ENCODE data around the gene DMKN. TPM values are rescaled to one million over a fixed set of nuclear protein-coding genes. Genes with fewer than 3 reads are reported as not detected.

Gene DMKN
- total and polyA plus RNA-seq, 5 donors = 9.1 to 23.4 (median 20.4) TPM

- ATAC-seq (no peak), DNase-seq (no peak)
- Histone ChIP-seq H3K27ac (ENCODE audit: low read length) (no peak overlapping the region), H3K27me3 (ENCODE audit: control insufficient read depth, insufficient read depth) (no peaks in the 10 kb centered on the region), H3K9me3 (ENCODE audit: control insufficient read depth, low read length) (no peaks in the 10 kb centered on the region), H3K4me1 (ENCODE audit: control insufficient read depth, insufficient read depth, low read length) (no peaks in the 10 kb centered on the region), H3K4me3 (ENCODE audit: low read length) (no peak overlapping the region)
- intact Hi-C loops (cut with DNase I) = no loop called here
- 89% methylated on average over 3 of the region's 3 CpGs for WGBS
Observed at GRCh38 chr19:35508129-35508528, 5.3 kb downstream of the DMKN start.

- intact Hi-C loops (cut with DNase I) = no loop called here
- ATAC-seq (no peak), DNase-seq (no peak)
- no peaks in the 10 kb centered on the region for H3K9me3 ChIP-seq (ENCODE audit: control insufficient read depth, low read length)
- H3K27ac ChIP-seq (ENCODE audit: low read length) = no peak overlapping the region
- H3K4me3 ChIP-seq (ENCODE audit: low read length) = no peak overlapping the region
- 77% methylated on average over 11 of the region's 11 CpGs for WGBS
- no peaks in the 10 kb centered on the region for H3K27me3 ChIP-seq (ENCODE audit: control insufficient read depth, insufficient read depth)
- H3K4me1 ChIP-seq (ENCODE audit: control insufficient read depth, insufficient read depth, low read length) = no peaks in the 10 kb centered on the region
Observed at GRCh38 chr19:35507561-35507960, 5.9 kb downstream of the DMKN start.

GRCh38 chr19:35506011-35506410 lies 7.4 kb downstream of the DMKN start:
- ATAC-seq (no peak), DNase-seq (no peak)
- H3K9me3 ChIP-seq (ENCODE audit: control insufficient read depth, low read length) = no peaks in the 10 kb centered on the region
- H3K27ac ChIP-seq (ENCODE audit: low read length) = no peak overlapping the region
- H3K27me3 ChIP-seq (ENCODE audit: control insufficient read depth, insufficient read depth) = no peaks in the 10 kb centered on the region
- 88% methylated on average over 7 of the region's 7 CpGs for WGBS
- intact Hi-C loops (cut with DNase I) = no loop called here
- no peak overlapping the region for H3K4me3 ChIP-seq (ENCODE audit: low read length)
- no peaks in the 10 kb centered on the region for H3K4me1 ChIP-seq (ENCODE audit: control insufficient read depth, insufficient read depth, low read length)

- Histone ChIP-seq H3K27me3 (ENCODE audit: control insufficient read depth, insufficient read depth) (no peaks in the 10 kb centered on the region), H3K4me1 (ENCODE audit: control insufficient read depth, insufficient read depth, low read length) (no peaks in the 10 kb centered on the region), H3K27ac (ENCODE audit: low read length) (no peak overlapping the region), H3K9me3 (ENCODE audit: control insufficient read depth, low read length) (no peaks in the 10 kb centered on the region), H3K4me3 (ENCODE audit: low read length) (no peak overlapping the region)
- DNase-seq = no peak
- intact Hi-C loops (cut with DNase I) = no loop called here
- peak; percentile 16 to 38 for ATAC-seq
- WGBS = 72% methylated on average over 4 of the region's 4 CpGs
Observed at GRCh38 chr19:35502751-35503150, 10.7 kb downstream of the DMKN start.

GRCh38 chr19:35501684-35502083 lies 11.8 kb downstream of the DMKN start:
- ATAC-seq (no peak), DNase-seq (no peak)
- H3K4me3 ChIP-seq (ENCODE audit: low read length) = no peak overlapping the region
- intact Hi-C loops (cut with DNase I) = no loop called here
- no peaks in the 10 kb centered on the region for H3K9me3 ChIP-seq (ENCODE audit: control insufficient read depth, low read length)
- no peak overlapping the region for H3K27ac ChIP-seq (ENCODE audit: low read length)
- no peaks in the 10 kb centered on the region for H3K4me1 ChIP-seq (ENCODE audit: control insufficient read depth, insufficient read depth, low read length)
- WGBS = 78% methylated on average over 15 of the region's 15 CpGs
- no peaks in the 10 kb centered on the region for H3K27me3 ChIP-seq (ENCODE audit: control insufficient read depth, insufficient read depth)

- no peak for DNase-seq
Observed at GRCh38 chr19:35500611-35501010, 12.8 kb downstream of the DMKN start.

GRCh38 chr19:35498984-35499527 lies 14.4 kb downstream of the DMKN start:
- H3K4me1 ChIP-seq (ENCODE audit: control insufficient read depth, insufficient read depth, low read length) = no peaks in the 10 kb centered on the region
- H3K27me3 ChIP-seq (ENCODE audit: control insufficient read depth, insufficient read depth) = no peaks in the 10 kb centered on the region
- DNase-seq (no peak), ATAC-seq (no peak)
- no peaks in the 10 kb centered on the region for H3K9me3 ChIP-seq (ENCODE audit: control insufficient read depth, low read length)
- WGBS = 73% methylated on average over 9 of the region's 9 CpGs
- intact Hi-C loops (cut with DNase I) = loop anchor here in 2 of 4 donors (10.0 kb wide), 2 partner anchors 144 to 224 kb away; partner anchors contain the start of gene FFAR3 (in 1 of the 2)
- no peak overlapping the region for H3K27ac ChIP-seq (ENCODE audit: low read length)
- H3K4me3 ChIP-seq (ENCODE audit: low read length) = no peak overlapping the region

More at GRCh38 chr19:35500611-35501010, 12.8 kb downstream of the DMKN start:
- H3K27me3 ChIP-seq (ENCODE audit: control insufficient read depth, insufficient read depth) = no peaks in the 10 kb centered on the region
- H3K9me3 ChIP-seq (ENCODE audit: control insufficient read depth, low read length) = no peaks in the 10 kb centered on the region
- no peak overlapping the region for H3K4me3 ChIP-seq (ENCODE audit: low read length)
- no peak for ATAC-seq
- 87% methylated on average over 10 of the region's 10 CpGs for WGBS
- H3K4me1 ChIP-seq (ENCODE audit: control insufficient read depth, insufficient read depth, low read length) = no peaks in the 10 kb centered on the region
- H3K27ac ChIP-seq (ENCODE audit: low read length) = no peak overlapping the region
- intact Hi-C loops (cut with DNase I) = no loop called here

GRCh38 chr19:35498220-35498619 lies 15.2 kb downstream of the DMKN start:
- Histone ChIP-seq H3K27ac (ENCODE audit: low read length) (no peak overlapping the region), H3K4me1 (ENCODE audit: control insufficient read depth, insufficient read depth, low read length) (no peaks in the 10 kb centered on the region), H3K27me3 (ENCODE audit: control insufficient read depth, insufficient read depth) (no peaks in the 10 kb centered on the region), H3K4me3 (ENCODE audit: low read length) (no peak overlapping the region), H3K9me3 (ENCODE audit: control insufficient read depth, low read length) (no peaks in the 10 kb centered on the region)
- no peak for ATAC-seq
- 70% methylated on average over 3 of the region's 3 CpGs for WGBS
- no peak for DNase-seq
- intact Hi-C loops (cut with DNase I) = loop anchor here in 2 of 4 donors (10.0 kb wide), 2 partner anchors 143 to 223 kb away; partner anchors contain the start of gene FFAR3 (in 1 of the 2)

- intact Hi-C loops (cut with DNase I) = loop anchor here in 2 of 4 donors (10.0 kb wide), 2 partner anchors 143 to 223 kb away; partner anchors contain the start of gene FFAR3 (in 1 of the 2)
- WGBS = 77% methylated on average over 14 of the region's 14 CpGs
Observed at GRCh38 chr19:35497406-35497805, 16.0 kb downstream of the DMKN start.

GRCh38 chr19:35495107-35496064 lies 18.1 kb downstream of the DMKN start:
- no peaks in the 10 kb centered on the region for H3K9me3 ChIP-seq (ENCODE audit: control insufficient read depth, low read length)
- 25% methylated on average over 30 of the region's 30 CpGs for WGBS
- H3K4me3 ChIP-seq (ENCODE audit: low read length) = no peak overlapping the region
- no peak overlapping the region for H3K27ac ChIP-seq (ENCODE audit: low read length)
- peak; percentile 85 to 90 for ATAC-seq
- no peaks in the 10 kb centered on the region for H3K4me1 ChIP-seq (ENCODE audit: control insufficient read depth, insufficient read depth, low read length)
- H3K27me3 ChIP-seq (ENCODE audit: control insufficient read depth, insufficient read depth) = no peaks in the 10 kb centered on the region
- peak; percentile 61 to 82 (median 82) for DNase-seq
- intact Hi-C loops (cut with DNase I) = loop anchor here in 3 of 4 donors (2.0 to 10.0 kb wide), 3 partner anchors 141 to 221 kb away; partner anchors contain the start of gene FFAR3 (in 1 of the 3)

More at GRCh38 chr19:35497406-35497805, 16.0 kb downstream of the DMKN start:
- ATAC-seq (no peak), DNase-seq (no peak)
- Histone ChIP-seq H3K4me3 (ENCODE audit: low read length) (no peak overlapping the region), H3K9me3 (ENCODE audit: control insufficient read depth, low read length) (no peaks in the 10 kb centered on the region), H3K4me1 (ENCODE audit: control insufficient read depth, insufficient read depth, low read length) (no peaks in the 10 kb centered on the region), H3K27me3 (ENCODE audit: control insufficient read depth, insufficient read depth) (no peaks in the 10 kb centered on the region), H3K27ac (ENCODE audit: low read length) (no peak overlapping the region)

- DNase-seq (no peak), ATAC-seq (no peak)
- H3K27ac ChIP-seq (ENCODE audit: low read length) = no peak overlapping the region
- H3K27me3 ChIP-seq (ENCODE audit: control insufficient read depth, insufficient read depth) = no peaks in the 10 kb centered on the region
- no peak overlapping the region for H3K4me3 ChIP-seq (ENCODE audit: low read length)
- H3K4me1 ChIP-seq (ENCODE audit: control insufficient read depth, insufficient read depth, low read length) = no peaks in the 10 kb centered on the region
- intact Hi-C loops (cut with DNase I) = loop anchor here (2.0 to 10.0 kb wide), 4 partner anchors 139 to 219 kb away; partner anchors contain the start of gene FFAR3 (in 1 of the 4)
- no peaks in the 10 kb centered on the region for H3K9me3 ChIP-seq (ENCODE audit: control insufficient read depth, low read length)
- WGBS = 85% methylated on average over 9 of the region's 9 CpGs
Observed at GRCh38 chr19:35493971-35494370, 19.5 kb downstream of the DMKN start.
